ENCODE data around the gene TMEM63C. TPM values are rescaled to one million over a fixed set of nuclear protein-coding genes. Genes with fewer than 3 reads are reported as not detected.
"Not testable (repeated sequence)": the region's sequence is repeated elsewhere in the genome, so short reads cannot be mapped to it uniquely, and the experiment has no call there.

TMEM63C gene
- total RNA-seq, 4 donors from 2014 or later = 0.08 to 0.13 (median 0.10) TPM; not detected in 1

GRCh38 chr14:77275601-77276017, 94.0 kb downstream of the TMEM63C start:
- Histone ChIP-seq H3K9me3 (peaks cover 0 to 14% (median 0%) of the 10 kb centered on the region in 3 donors), H3K4me1 (peaks cover 0 to 7% (median 0%) of the 10 kb centered on the region in 3 donors), H3K27ac (no peak overlapping the region), H3K4me3 (no peak overlapping the region), H3K36me3 (peaks cover 0 to 61% of the 10 kb centered on the region in 2 donors), H3K27me3 (peaks cover 37% of the 10 kb centered on the region)
- no peak for ATAC-seq
- TF ChIP-seq EP300 (IDR thresholded peaks at IDR 0.05) (no peak), POLR2A (IDR thresholded peaks at IDR 0.05) (no peak), POLR2AphosphoS5 (IDR thresholded peaks at IDR 0.05) (no peak)
- TF ChIP-seq, protein P1, sequence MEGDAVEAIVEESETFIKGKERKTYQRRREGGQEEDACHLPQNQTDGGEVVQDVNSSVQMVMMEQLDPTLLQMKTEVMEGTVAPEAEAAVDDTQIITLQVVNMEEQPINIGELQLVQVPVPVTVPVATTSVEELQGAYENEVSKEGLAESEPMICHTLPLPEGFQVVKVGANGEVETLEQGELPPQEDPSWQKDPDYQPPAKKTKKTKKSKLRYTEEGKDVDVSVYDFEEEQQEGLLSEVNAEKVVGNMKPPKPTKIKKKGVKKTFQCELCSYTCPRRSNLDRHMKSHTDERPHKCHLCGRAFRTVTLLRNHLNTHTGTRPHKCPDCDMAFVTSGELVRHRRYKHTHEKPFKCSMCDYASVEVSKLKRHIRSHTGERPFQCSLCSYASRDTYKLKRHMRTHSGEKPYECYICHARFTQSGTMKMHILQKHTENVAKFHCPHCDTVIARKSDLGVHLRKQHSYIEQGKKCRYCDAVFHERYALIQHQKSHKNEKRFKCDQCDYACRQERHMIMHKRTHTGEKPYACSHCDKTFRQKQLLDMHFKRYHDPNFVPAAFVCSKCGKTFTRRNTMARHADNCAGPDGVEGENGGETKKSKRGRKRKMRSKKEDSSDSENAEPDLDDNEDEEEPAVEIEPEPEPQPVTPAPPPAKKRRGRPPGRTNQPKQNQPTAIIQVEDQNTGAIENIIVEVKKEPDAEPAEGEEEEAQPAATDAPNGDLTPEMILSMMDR (IDR thresholded peaks at IDR 0.05) = no peak
- WGBS, 2 donors (ENCODE audit: low coverage in 1 of 2) = 7 to 40% methylated on average over 3 to 5 of the region's 8 CpGs

GRCh38 chr14:77276295-77276935, 94.8 kb downstream of the TMEM63C start:
- Histone ChIP-seq H3K27me3 (peaks cover 28% of the 10 kb centered on the region), H3K4me3 (no peak overlapping the region), H3K9me3 (peaks cover 0 to 14% (median 0%) of the 10 kb centered on the region in 3 donors), H3K27ac (no peak overlapping the region), H3K4me1 (no peaks in the 10 kb centered on the region), H3K36me3 (peaks cover 0 to 66% of the 10 kb centered on the region in 2 donors)
- ATAC-seq = no peak
- 60 to 88% methylated on average over 1 of the region's 15 CpGs for WGBS, 2 donors (ENCODE audit: low coverage in 1 of 2)
- TF ChIP-seq, protein P1 (IDR thresholded peaks at IDR 0.05) = no peak
- TF ChIP-seq EP300 (IDR thresholded peaks at IDR 0.05) (no peak), POLR2A (IDR thresholded peaks at IDR 0.05) (no peak), POLR2AphosphoS5 (IDR thresholded peaks at IDR 0.05) (no peak)

GRCh38 chr14:77276959-77277358, 95.4 kb downstream of the TMEM63C start:
- Histone ChIP-seq H3K4me1 (no peaks in the 10 kb centered on the region), H3K27ac (no peak overlapping the region), H3K9me3 (peaks cover 0 to 14% (median 0%) of the 10 kb centered on the region in 3 donors), H3K36me3 (peaks cover 0 to 72% of the 10 kb centered on the region in 2 donors), H3K4me3 (no peak overlapping the region), H3K27me3 (peaks cover 23% of the 10 kb centered on the region)
- TF ChIP-seq POLR2A (IDR thresholded peaks at IDR 0.05) (no peak), EP300 (IDR thresholded peaks at IDR 0.05) (no peak), POLR2AphosphoS5 (IDR thresholded peaks at IDR 0.05) (no peak)
- TF ChIP-seq, protein P1 (IDR thresholded peaks at IDR 0.05) = no peak
- 90 to 91% methylated on average over 7 to 10 of the region's 12 CpGs for WGBS, 2 donors (ENCODE audit: low coverage in 1 of 2)
- ATAC-seq = no peak

GRCh38 chr14:77278461-77279230, 97.0 kb downstream of the TMEM63C start:
- WGBS, 2 donors (ENCODE audit: low coverage in 1 of 2) = 93 to 100% methylated on average over 1 to 8 of the region's 14 CpGs
- Histone ChIP-seq H3K9me3 (peaks cover 0 to 10% (median 0%) of the 10 kb centered on the region in 3 donors), H3K36me3 (peaks cover 0 to 89% of the 10 kb centered on the region in 2 donors), H3K4me3 (no peak overlapping the region), H3K27me3 (peaks cover 6% of the 10 kb centered on the region), H3K27ac (no peak overlapping the region), H3K4me1 (no peaks in the 10 kb centered on the region)
- TF ChIP-seq POLR2A (IDR thresholded peaks at IDR 0.05) = no peak
- ATAC-seq = no peak

DNA sequence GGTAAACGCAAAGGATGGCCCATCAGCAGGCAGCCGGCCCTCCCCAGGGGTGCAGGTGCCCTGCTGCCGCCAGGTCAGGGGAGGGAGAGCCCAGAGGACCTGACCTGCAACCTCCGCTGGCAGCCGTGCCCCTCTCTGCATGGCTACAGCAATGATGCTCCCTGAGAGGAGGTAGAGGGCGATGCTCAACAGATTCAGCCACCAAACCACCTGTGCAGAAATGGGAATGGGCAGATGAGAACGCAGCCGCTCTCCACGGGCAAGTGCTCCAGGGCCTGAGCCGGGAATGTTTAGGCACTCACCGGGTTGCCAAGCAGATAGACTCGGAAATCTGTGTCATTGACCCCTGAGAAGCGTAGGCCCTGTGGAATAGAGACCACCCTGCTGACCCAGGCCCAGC, 98.1 kb downstream of the TMEM63C start:
- no peaks in the 10 kb centered on the region for H3K4me1 ChIP-seq
- no peaks in the 10 kb centered on the region for H3K27me3 ChIP-seq
- peaks cover 0 to 95% of the 10 kb centered on the region in 2 donors for H3K36me3 ChIP-seq
- no peak overlapping the region for H3K4me3 ChIP-seq
- H3K27ac ChIP-seq = no peak overlapping the region
- no peaks in the 10 kb centered on the region for H3K9me3 ChIP-seq
- no peak for ATAC-seq
- TF ChIP-seq POLR2A (IDR thresholded peaks at IDR 0.05) (no peak), POLR2AphosphoS5 (IDR thresholded peaks at IDR 0.05) (no peak), EP300 (IDR thresholded peaks at IDR 0.05) (no peak)
- TF ChIP-seq, protein P1 (IDR thresholded peaks at IDR 0.05) = no peak
- WGBS, 2 donors (ENCODE audit: low coverage in 1 of 2) = 82 to 100% methylated on average over 1 to 3 of the region's 13 CpGs

- WGBS, 2 donors (ENCODE audit: low coverage in 1 of 2) = 94 to 96% methylated on average over 4 of the region's 4 CpGs
Observed at GRCh38 chr14:77280921-77281320, 99.3 kb downstream of the TMEM63C start.

More at GRCh38 chr14:77280921-77281320, 99.3 kb downstream of the TMEM63C start:
- not testable (repeated sequence) for H3K4me1 ChIP-seq, H3K4me3 ChIP-seq, H3K9me3 ChIP-seq, ATAC-seq, H3K27ac ChIP-seq, H3K27me3 ChIP-seq
- H3K36me3 ChIP-seq = peaks cover 0 to 97% of the 10 kb centered on the region in 2 donors
